Suprapubic skin (tissue), 4 donors: ENCODE data around the gene CAV3.

Source experiments
- CTCF ChIP-seq, 2 donors: fragments of 200-600 bp in 1 of 2; fragments of 450-650 bp in 1 of 2; sonication (generic) in 1 of 2; IDR thresholded peaks; one replicate each; pipeline ENCODE4 v1.5.1; 2016 to 2019; ENCODE audit warnings: antibody characterized with exemption in 2 of 2, mild to moderate bottlenecking in 1 of 2, moderate library complexity in 1 of 2
- EP300 ChIP-seq: sonication (generic); formaldehyde crosslinking; IDR thresholded peaks from one replicate; pipeline ENCODE4 v1.6.1; 2017; ENCODE audit warnings: antibody characterized with exemption
- POLR2AphosphoS5 ChIP-seq, 3 donors: sonication (generic); formaldehyde crosslinking; IDR thresholded peaks; one replicate each; pipeline ENCODE4 v1.6.1; 2017; ENCODE audit warnings: antibody characterized with exemption in 3 of 3

- TF ChIP-seq EP300 (no peak), POLR2AphosphoS5 (IDR thresholded peaks at IDR 0.05) (no peak), CTCF (IDR thresholded peaks at IDR 0.05) (no peak)
Observed at GRCh38 chr3:8736436-8736835, 2.8 kb downstream of the CAV3 start.
